Loucy (cell line): ENCODE measurements around the gene PDPN.

Source experiments
- H2AFZ ChIP-seq: fragments of 200-600 bp; sonication (generic); 2 replicates; pipeline ENCODE4 v1.6.0; 2016; ENCODE audit warnings: antibody characterized with exemption, mild to moderate bottlenecking, low read length, moderate library complexity
- H3F3A ChIP-seq: fragments of 200-600 bp; 2 replicates; pipeline ENCODE4 v1.6.0; 2016; ENCODE audit warnings: antibody characterized with exemption, low read depth, mild to moderate bottlenecking
- H3K27me3 ChIP-seq: fragments of 200-600 bp; sonication (generic); 2 replicates; pipeline ENCODE4 v1.6.1; 2014; ENCODE audit warnings: low read length, mild to moderate bottlenecking; ENCODE audit not compliant: insufficient read depth, poor library complexity, severe bottlenecking
- H3K36me3 ChIP-seq: fragments of 200-600 bp; sonication (generic); 2 replicates; pipeline ENCODE4 v1.6.1; 2016; ENCODE audit warnings: low read length; ENCODE audit not compliant: insufficient read depth
- H3K4me1 ChIP-seq: fragments of 200-600 bp; sonication (generic); 2 replicates; pipeline ENCODE4 v1.5.1; 2014; ENCODE audit warnings: low read length, mild to moderate bottlenecking; ENCODE audit not compliant: insufficient read depth, poor library complexity, severe bottlenecking
- H3K4me2 ChIP-seq: fragments of 200-600 bp; sonication (generic); 2 replicates; pipeline ENCODE4 v1.6.0; 2014; ENCODE audit warnings: antibody characterized with exemption, low read length, low read depth, mild to moderate bottlenecking; ENCODE audit not compliant: poor library complexity, severe bottlenecking
- H3K4me3 ChIP-seq: fragments of 200-600 bp; sonication (generic); 2 replicates; pipeline ENCODE4 v1.5.1; 2014; ENCODE audit warnings: low read length, mild to moderate bottlenecking, mixed read lengths; ENCODE audit not compliant: poor library complexity, severe bottlenecking
- H3K79me2 ChIP-seq: fragments of 200-600 bp; sonication (generic); 2 replicates; pipeline ENCODE4 v1.6.1; 2014; ENCODE audit warnings: low read length; ENCODE audit not compliant: insufficient read depth
- H3K9ac ChIP-seq: fragments of 200-600 bp; sonication (generic); 2 replicates; pipeline ENCODE4 v1.6.0; 2014; ENCODE audit warnings: mild to moderate bottlenecking, low read depth, low read length, moderate library complexity; ENCODE audit not compliant: poor library complexity, severe bottlenecking
- H3K9me2 ChIP-seq: fragments of 200-600 bp; sonication (generic); replicated peaks from 2 replicates; pipeline ENCODE4 v1.6.1; 2016; ENCODE audit warnings: low read depth, low read length, mixed read lengths
- H3K9me3 ChIP-seq: fragments of 200-600 bp; sonication (generic); 2 replicates; pipeline ENCODE4 v1.6.1; 2014; ENCODE audit warnings: mild to moderate bottlenecking, antibody characterized with exemption, low read length, low read depth; ENCODE audit not compliant: insufficient read depth
- H4K20me1 ChIP-seq: fragments of 200-600 bp; sonication (generic); 2 replicates; pipeline ENCODE4 v1.6.0; 2014; ENCODE audit warnings: antibody characterized with exemption, low read length, mild to moderate bottlenecking; ENCODE audit not compliant: insufficient read depth, poor library complexity, severe bottlenecking
- EZH2phosphoT487 ChIP-seq: fragments of 200-600 bp; IDR thresholded peaks from 2 replicates; pipeline ENCODE4 v1.6.1; 2018; ENCODE audit warnings: antibody characterized with exemption, mild to moderate bottlenecking, moderate library complexity, borderline replicate concordance
- TF ChIP-seq, protein P1 (sequence below): fragments of 200-600 bp; sonication (generic); conservative IDR thresholded peaks from 2 replicates; pipeline ENCODE4 v1.5.1; 2014; ENCODE audit warnings: mild to moderate bottlenecking, antibody characterized with exemption, low read length

PDPN gene

DNA sequence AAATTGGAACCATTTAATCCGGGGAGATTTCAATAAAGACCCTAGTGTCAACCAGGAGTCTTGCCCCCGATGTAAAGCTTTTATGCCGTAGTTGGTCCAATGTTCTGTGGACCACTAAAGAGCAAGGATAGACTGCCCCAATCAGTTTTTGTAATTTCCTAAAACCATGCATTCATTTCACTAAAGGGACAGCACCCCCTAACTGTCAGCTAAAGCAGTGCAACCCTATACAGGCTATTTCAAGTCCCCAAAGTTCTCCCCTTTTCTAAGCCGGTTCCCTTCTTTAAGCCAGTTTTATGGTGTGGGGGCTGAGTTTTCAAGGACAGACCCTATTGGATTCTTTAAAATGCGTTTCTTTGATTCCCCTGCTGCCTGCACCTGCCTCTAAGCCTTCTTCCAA, 12.7 kb upstream of the PDPN start:
- Histone ChIP-seq H3K4me3 (peak overlapping the region; percentile 43), H3K9ac (no peak overlapping the region), H2AFZ (peak overlapping the region; percentile 83), H3K9me3 (no peaks in the 10 kb centered on the region), H3K9me2 (no peaks in the 10 kb centered on the region), H4K20me1 (no peaks in the 10 kb centered on the region), H3K4me2 (peak overlapping the region; percentile 64), H3K36me3 (no peaks in the 10 kb centered on the region), H3K4me1 (no peaks in the 10 kb centered on the region), H3K79me2 (no peaks in the 10 kb centered on the region), H3K27me3 (no peaks in the 10 kb centered on the region), H3F3A (no peaks in the 10 kb centered on the region)
- TF ChIP-seq, protein P1, sequence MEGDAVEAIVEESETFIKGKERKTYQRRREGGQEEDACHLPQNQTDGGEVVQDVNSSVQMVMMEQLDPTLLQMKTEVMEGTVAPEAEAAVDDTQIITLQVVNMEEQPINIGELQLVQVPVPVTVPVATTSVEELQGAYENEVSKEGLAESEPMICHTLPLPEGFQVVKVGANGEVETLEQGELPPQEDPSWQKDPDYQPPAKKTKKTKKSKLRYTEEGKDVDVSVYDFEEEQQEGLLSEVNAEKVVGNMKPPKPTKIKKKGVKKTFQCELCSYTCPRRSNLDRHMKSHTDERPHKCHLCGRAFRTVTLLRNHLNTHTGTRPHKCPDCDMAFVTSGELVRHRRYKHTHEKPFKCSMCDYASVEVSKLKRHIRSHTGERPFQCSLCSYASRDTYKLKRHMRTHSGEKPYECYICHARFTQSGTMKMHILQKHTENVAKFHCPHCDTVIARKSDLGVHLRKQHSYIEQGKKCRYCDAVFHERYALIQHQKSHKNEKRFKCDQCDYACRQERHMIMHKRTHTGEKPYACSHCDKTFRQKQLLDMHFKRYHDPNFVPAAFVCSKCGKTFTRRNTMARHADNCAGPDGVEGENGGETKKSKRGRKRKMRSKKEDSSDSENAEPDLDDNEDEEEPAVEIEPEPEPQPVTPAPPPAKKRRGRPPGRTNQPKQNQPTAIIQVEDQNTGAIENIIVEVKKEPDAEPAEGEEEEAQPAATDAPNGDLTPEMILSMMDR, result peak; percentile 82
- no peak for TF ChIP-seq EZH2phosphoT487

DNA sequence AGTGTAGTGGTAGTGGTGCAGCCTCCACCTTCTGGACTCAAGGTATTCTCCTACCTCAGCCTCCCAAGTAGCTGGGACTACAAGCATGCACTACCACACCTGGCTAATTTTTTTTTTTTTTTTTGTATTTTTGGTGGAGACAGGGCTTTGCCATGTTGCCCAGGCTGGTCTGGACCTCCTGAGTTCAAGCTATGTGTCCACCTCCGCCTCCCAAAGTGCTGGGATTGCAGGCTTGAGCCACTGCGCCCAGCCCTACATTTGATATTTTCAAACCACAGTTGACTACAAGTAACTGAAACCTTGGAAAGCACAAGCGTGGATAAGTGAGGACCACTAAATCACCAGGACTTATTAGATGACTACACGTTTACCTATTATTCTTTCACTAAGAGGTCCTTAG, 10.0 kb upstream of the PDPN start:
- no peak for TF ChIP-seq EZH2phosphoT487
- TF ChIP-seq, protein P1, result no peak
- no peaks in the 10 kb centered on the region for H3K9me3 ChIP-seq
- no peaks in the 10 kb centered on the region for H4K20me1 ChIP-seq
- H3F3A ChIP-seq, result no peaks in the 10 kb centered on the region
- H3K36me3 ChIP-seq, result no peaks in the 10 kb centered on the region
- H3K27me3 ChIP-seq, result no peaks in the 10 kb centered on the region
- no peaks in the 10 kb centered on the region for H3K9me2 ChIP-seq
- no peaks in the 10 kb centered on the region for H3K4me1 ChIP-seq
- H2AFZ ChIP-seq, result no peak overlapping the region
- H3K4me2 ChIP-seq, result no peak overlapping the region
- no peaks in the 10 kb centered on the region for H3K79me2 ChIP-seq
- H3K4me3 ChIP-seq, result no peak overlapping the region
- no peak overlapping the region for H3K9ac ChIP-seq

DNA sequence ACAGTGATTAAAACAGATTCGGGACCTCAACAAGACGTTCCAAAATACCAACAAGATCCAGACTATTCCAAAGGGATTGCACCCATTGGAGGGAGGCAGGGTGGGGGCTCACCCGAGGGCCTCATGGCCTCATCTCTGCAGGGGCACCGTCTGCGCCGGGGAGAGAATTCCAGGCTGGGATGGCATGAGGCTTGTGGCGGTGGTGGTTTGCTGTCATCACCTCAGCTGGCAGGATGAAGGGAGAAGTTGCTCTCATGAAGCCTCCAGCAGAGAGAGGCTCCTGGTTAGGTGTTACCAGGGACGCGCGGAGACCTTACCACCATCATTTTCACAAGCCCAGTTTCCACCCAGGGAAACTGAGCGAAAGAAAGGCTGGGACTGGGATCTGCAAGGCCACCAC, 6.7 kb upstream of the PDPN start:
- Histone ChIP-seq H3K79me2 (no peaks in the 10 kb centered on the region), H3F3A (no peaks in the 10 kb centered on the region), H3K9ac (no peak overlapping the region), H2AFZ (no peak overlapping the region), H3K4me2 (no peak overlapping the region), H4K20me1 (no peaks in the 10 kb centered on the region), H3K27me3 (no peaks in the 10 kb centered on the region), H3K9me3 (no peaks in the 10 kb centered on the region), H3K4me3 (no peak overlapping the region), H3K36me3 (no peaks in the 10 kb centered on the region), H3K9me2 (no peaks in the 10 kb centered on the region), H3K4me1 (no peaks in the 10 kb centered on the region)
- TF ChIP-seq EZH2phosphoT487, result no peak
- TF ChIP-seq, protein P1, result no peak
